Neural cell (in vitro differentiated cells): ENCODE results near the gene EPHA6.

Experiments
- EP300 ChIP-seq: fragments of 450-650 bp; conservative IDR thresholded peaks from 2 replicates; pipeline ENCODE4 v1.6.1; 2014; ENCODE audit warnings: antibody characterized with exemption, mild to moderate bottlenecking, moderate library complexity; ENCODE audit not compliant: poor library complexity, severe bottlenecking
- MXI1 ChIP-seq: fragments of 450-650 bp; conservative IDR thresholded peaks from 2 replicates; pipeline ENCODE4 v1.6.1; 2014; ENCODE audit warnings: antibody characterized with exemption, mild to moderate bottlenecking; ENCODE audit not compliant: poor library complexity, severe bottlenecking
- SMC3 ChIP-seq: fragments of 450-650 bp; conservative IDR thresholded peaks from 2 replicates; pipeline ENCODE4 v1.6.1; 2014; ENCODE audit warnings: antibody characterized with exemption, mild to moderate bottlenecking, moderate library complexity; ENCODE audit not compliant: poor library complexity
- TF ChIP-seq, protein P1 (sequence below): fragments of 450-650 bp; IDR thresholded peaks from 2 replicates; pipeline ENCODE4 v1.5.1; 2014; ENCODE audit warnings: antibody characterized with exemption, mild to moderate bottlenecking, moderate library complexity; ENCODE audit not compliant: poor library complexity, severe bottlenecking

DNA sequence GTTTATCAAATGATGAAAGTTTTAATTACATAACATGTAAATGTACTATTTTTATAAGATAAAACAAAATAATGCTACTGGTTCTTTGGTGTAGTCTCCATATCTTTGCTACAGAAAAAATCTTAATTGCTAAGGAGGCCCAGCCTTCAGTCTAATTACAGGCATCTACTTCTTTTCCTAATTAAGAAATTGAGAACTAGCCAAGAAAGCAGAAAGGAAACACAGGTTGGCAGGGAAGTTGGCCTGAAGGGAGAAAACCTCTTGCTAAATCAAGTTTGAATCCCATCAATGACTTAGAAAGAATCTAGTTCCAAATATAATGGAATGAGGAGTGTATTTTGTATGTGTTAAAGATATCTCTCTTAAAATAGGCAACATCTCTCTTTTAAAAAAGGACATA, 737.8 kb downstream of the EPHA6 start:
- TF ChIP-seq EP300 = no peak
- TF ChIP-seq, protein P1, sequence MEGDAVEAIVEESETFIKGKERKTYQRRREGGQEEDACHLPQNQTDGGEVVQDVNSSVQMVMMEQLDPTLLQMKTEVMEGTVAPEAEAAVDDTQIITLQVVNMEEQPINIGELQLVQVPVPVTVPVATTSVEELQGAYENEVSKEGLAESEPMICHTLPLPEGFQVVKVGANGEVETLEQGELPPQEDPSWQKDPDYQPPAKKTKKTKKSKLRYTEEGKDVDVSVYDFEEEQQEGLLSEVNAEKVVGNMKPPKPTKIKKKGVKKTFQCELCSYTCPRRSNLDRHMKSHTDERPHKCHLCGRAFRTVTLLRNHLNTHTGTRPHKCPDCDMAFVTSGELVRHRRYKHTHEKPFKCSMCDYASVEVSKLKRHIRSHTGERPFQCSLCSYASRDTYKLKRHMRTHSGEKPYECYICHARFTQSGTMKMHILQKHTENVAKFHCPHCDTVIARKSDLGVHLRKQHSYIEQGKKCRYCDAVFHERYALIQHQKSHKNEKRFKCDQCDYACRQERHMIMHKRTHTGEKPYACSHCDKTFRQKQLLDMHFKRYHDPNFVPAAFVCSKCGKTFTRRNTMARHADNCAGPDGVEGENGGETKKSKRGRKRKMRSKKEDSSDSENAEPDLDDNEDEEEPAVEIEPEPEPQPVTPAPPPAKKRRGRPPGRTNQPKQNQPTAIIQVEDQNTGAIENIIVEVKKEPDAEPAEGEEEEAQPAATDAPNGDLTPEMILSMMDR = no peak
- no peak for TF ChIP-seq MXI1
- TF ChIP-seq SMC3 = no peak
